ENCODE results near the gene UACA.
A peak's percentile ranks its signal among the peaks of the same experiment; 100 is the strongest.
"Not testable (repeated sequence)": the region's sequence is repeated elsewhere in the genome, so short reads cannot be mapped to it uniquely, and the experiment has no call there.

The UACA gene, protein sequence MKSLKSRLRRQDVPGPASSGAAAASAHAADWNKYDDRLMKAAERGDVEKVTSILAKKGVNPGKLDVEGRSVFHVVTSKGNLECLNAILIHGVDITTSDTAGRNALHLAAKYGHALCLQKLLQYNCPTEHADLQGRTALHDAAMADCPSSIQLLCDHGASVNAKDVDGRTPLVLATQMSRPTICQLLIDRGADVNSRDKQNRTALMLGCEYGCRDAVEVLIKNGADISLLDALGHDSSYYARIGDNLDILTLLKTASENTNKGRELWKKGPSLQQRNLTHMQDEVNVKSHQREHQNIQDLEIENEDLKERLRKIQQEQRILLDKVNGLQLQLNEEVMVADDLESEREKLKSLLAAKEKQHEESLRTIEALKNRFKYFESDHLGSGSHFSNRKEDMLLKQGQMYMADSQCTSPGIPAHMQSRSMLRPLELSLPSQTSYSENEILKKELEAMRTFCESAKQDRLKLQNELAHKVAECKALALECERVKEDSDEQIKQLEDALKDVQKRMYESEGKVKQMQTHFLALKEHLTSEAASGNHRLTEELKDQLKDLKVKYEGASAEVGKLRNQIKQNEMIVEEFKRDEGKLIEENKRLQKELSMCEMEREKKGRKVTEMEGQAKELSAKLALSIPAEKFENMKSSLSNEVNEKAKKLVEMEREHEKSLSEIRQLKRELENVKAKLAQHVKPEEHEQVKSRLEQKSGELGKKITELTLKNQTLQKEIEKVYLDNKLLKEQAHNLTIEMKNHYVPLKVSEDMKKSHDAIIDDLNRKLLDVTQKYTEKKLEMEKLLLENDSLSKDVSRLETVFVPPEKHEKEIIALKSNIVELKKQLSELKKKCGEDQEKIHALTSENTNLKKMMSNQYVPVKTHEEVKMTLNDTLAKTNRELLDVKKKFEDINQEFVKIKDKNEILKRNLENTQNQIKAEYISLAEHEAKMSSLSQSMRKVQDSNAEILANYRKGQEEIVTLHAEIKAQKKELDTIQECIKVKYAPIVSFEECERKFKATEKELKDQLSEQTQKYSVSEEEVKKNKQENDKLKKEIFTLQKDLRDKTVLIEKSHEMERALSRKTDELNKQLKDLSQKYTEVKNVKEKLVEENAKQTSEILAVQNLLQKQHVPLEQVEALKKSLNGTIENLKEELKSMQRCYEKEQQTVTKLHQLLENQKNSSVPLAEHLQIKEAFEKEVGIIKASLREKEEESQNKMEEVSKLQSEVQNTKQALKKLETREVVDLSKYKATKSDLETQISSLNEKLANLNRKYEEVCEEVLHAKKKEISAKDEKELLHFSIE (N-terminal part only)

DNA sequence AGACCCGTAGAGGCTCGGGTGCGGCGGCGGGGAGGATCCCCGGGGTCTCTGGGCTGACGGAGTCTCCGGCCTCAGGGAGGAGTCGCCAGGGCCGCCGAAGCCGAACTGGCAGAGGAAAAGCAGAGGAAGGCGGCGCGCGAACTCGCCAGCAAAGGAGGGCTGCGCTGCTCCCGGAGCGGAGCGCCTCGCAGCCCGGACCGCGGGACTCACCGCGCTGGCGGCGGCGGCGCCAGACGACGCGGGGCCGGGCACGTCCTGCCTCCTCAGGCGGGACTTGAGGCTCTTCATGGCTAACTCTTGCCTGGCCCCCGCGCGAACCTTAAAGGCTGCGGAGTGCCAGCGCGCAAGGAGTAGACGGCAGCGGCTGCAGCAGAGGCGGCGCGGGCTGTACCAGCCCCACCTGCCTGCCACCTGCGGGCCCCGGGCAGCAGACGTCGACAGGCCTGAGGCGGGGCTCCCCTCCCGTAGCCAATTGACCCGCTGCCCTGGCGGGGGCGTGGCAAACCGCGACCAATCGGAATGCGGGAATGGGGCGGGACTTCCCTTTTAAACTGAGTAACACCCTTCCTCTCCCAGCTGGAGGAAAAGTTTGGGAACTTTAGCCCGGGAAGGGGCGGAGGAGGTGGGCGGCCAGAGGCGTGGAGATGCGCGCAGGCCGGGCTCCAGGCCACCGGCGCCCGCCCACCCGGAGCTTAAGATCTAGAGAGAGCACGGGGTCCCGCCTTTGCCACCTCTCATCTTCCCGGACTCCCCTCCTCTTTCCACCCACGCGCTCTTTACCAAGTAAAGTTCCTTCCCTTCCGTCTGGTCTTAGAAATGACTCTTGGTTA is at the start of gene UACA:
Gene UACA (minus strand): TSS at position 439 of the 830 bp plus-strand sequence. CDS start 151 bp downstream, at position 288.
- DNase-seq, result peak; percentile 77

DNA sequence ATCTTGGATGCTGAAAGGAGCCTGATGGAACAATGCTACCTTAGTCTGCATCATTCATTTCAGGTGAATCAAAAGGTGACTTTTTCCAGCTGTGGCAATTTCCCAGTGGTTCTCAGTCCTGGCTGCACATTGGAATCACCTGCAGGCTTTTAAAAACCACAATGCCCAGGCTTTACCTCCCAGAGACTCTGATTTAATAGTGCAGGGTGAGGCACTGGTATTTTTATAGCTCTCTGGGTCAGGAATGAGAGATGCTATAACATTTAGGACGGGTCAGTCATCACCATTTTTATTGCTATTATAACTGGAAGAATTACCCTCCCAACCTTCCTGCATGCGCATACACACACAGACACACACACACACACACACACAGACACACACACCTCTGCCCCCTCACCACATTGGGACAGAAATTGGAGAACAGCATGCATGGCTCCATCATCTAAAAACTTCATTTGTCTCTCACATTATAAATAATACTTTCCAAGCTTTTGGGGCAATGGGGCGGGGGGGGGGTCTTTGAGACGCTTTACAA is 49.5 kb upstream of the UACA start:
- DNase-seq, result no peak

DNA sequence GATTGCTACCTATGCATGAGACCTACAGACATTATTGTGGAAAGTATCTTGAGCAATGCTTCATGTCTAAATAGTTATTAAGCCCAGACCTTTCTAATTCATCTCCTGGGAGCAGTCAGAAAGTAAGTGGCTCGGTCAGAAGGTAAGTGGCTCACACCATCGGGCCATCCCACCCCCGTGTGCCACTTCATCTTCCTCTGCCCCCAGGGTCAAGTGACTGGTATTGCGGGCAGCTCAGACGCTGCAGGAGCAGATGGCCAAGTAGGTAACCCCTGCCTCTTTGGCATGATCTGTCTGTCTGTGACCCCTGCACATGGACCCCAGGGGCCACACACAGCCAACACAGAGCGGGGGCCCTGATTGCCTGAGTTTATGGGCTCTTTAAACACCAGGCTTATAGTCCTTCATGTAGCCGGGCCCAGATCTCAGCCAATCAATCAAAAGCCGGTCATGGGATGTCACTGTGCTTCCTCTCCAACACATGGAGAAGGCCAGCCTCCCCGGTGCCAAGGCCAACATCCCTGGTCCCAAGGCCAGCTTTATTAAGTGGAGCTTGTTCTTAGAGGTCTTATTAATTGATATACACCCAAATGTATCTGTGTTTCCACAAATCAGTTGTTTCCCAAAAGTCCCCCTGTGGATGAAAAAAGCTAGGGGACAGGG is 47.7 kb upstream of the UACA start:
- DNase-seq, result no peak

DNA sequence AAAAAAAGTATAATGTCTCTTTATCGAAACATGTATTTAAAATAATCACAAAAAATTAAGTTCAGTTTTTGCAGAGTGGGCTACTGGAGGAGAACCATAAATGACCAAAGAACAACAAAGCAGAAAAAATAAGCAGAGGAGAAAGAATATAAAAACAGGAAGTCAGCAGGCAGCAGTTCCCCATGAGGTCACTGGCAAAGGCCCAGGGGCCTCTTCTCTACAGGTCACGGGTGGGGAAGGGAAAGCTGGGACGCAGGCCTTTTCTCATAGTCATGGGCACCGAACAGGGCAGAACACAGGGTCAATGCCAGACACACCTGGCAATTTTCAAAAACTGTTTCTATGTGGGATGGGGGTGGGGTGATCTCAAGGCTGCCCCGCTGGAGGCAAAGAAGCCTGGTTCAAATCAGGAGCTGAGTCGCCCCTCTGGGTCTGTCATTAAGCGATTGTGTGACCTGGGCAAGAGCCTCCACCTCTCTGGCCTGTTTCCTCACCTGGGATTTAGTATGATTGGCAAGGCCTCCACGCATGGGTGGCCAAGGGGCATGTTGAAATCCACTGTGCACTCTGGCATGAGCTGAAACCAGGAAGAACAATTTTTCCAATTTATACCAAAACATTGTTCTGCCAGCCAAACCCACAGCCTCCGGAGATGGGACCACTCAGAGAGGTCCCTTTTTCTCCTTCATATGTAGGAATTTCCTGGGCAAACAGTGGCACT is 43.8 kb upstream of the UACA start:
- no peak for DNase-seq

DNA sequence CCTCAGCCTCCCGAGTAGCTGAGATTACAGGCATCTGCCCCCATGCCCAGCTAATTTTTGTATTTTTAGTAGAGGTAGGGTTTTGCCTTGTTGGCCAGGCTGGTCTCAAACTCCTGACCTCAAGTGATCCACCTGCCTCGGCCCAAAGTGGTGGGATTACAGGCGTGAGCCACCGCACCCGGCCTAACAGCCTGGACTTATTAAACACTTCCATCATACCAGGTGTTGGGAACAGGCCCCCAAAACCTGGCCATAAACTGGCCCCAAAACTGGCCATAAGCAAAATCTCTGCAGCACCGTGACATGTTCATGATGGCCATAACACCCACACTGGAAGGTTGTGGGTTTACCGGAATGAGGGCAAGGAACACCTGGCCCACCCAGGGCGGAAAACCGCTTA is 41.0 kb upstream of the UACA start:
- not testable (repeated sequence) for DNase-seq

DNA sequence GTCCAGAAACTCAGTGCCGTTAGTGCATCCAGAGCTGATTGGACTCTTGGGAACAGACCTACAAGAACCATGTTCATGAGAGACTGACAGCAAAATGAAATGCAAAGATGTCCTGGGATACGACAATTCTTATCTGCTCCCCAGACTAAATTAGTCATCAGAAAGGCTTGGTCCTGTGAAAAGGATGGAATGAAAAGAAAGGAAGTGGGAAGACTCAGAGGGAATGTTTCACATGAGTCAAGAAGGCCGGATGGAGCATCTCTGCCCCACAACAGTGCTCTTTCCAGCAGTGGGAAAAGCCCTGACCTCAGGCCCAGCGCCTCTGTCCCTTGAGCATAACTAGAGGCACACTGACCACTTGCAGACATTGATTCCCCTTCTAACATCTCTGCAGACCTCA is 39.3 kb upstream of the UACA start:
- DNase-seq, result no peak

DNA sequence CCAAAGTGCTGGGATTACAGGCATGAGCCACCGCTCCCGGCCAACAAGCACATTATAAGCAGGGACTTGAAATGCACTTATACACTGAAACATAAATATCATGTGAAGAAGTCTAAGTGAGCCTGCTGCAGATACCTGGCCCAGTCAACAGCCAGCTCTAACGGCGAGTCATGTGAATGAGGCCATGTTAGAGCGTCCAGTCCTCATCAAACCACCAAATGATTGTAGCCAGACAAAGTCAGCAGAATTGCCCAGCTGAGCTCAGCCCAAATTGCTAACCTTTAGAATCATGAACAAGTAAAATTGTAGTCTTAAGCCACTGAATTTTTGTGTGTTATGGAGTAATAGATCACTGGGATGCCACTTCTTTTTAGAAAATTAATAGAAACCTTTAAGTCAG is 37.8 kb upstream of the UACA start:
- DNase-seq, result no peak

DNA sequence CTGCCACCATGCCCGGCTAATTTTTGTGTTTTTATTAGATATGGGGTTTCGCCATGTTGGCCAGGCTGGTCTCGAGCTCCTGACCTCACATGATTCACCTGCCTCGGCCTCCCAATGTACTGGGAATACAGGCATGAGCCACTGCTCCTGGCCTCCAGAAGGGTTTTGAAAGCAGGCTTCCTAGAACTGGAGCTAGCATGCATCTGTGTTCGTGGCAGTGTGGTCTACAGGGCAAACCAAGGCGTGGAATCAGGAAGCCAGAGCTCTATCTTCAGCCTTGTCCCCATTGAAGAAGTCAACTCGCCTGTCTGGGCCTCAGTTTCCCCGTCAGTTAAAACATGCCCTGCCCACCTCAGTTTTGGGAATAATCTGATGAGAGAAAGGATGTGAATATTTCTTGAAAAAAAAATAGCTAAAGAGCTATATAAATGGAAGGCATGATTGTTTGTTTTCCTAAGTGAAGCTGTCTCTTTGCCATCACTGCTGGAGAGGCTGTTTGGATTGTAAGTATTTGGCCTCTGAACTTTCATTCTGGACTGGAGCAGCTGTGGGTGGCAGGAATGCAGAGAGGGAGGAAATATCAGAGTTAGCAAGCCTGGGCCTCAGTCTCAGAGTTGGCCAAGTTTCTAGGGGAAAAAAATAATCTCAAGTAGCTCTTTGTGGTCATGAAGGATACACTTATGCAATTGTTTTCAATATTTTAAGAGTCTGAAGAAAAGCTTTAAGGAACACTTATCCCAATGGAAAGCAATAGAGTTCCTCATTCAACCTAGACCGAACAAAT is 36.5 kb upstream of the UACA start:
- DNase-seq, result no peak

DNA sequence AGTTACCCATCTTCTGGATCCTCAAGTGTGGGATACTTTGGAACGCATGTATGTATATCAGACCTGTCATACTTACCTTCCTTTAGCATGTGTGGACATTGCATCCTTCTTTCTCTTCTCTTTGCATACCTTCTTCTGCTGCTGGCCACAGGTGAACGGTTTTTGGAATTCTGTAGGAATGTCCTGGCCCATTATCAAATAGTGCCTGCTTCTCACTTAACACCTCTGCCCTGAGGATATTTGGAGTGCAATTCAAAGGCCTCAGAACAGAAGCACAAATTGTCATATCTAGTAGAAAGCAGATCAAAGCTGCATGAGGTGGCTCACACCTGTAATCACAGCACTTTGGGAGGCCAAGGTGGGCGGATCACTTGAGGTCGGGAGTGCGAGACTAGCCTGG is 34.1 kb upstream of the UACA start:
- no peak for DNase-seq

DNA sequence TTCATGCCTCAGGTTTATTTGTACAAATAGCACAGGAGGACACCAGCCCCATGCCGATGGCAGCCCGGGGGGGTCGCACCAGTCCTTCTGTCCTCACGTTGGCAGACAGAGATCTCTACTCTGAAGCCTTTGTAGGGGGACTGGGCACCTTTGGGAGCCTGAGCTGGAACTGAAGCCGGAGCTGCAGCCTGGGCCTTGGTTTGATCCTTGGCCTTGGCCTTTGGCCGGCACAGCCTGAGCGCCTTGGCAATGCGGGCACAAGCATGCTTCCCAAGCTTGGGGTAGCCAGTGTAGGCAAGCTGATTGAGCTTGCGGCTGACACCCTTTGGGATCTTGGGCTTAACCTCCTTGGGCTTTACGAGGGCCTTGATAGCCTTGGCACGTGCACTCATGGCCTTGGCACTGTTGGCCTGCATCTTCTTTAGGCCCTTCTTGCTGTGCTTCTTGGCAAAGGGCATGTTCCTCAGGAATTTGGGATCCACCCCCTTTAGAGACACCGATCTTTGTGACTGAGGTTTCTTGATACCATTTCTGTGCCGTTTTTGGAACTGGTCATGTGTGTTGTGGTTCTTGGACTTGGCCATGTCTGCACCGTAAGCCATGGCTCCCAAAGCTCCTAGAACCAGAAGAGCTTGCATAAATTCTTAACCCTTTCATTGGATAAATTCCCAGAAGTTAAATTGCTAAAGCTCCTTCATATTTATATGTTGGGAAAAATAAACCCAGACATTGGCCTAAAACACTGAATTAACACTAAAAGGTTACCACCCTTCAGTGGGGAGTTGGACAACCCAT is 33.4 kb upstream of the UACA start:
- no peak for DNase-seq

DNA sequence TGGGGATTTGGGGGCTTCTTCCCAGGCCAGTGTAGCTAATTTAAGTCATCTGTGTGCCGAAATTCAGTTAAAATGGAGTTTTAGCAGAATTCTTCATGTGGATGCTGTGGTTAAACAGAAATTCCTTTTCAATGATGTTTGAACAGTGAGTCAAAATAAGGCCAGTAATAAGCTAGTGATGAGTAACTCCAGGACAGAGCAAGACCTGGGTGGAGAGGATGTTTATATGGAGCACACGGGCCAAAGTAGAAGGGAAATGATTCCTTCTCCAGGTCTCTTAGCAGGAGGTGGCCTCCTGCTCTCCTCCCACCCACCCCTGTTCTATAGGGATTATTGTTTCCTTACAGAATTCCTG is 31.9 kb upstream of the UACA start:
- DNase-seq, result no peak

DNA sequence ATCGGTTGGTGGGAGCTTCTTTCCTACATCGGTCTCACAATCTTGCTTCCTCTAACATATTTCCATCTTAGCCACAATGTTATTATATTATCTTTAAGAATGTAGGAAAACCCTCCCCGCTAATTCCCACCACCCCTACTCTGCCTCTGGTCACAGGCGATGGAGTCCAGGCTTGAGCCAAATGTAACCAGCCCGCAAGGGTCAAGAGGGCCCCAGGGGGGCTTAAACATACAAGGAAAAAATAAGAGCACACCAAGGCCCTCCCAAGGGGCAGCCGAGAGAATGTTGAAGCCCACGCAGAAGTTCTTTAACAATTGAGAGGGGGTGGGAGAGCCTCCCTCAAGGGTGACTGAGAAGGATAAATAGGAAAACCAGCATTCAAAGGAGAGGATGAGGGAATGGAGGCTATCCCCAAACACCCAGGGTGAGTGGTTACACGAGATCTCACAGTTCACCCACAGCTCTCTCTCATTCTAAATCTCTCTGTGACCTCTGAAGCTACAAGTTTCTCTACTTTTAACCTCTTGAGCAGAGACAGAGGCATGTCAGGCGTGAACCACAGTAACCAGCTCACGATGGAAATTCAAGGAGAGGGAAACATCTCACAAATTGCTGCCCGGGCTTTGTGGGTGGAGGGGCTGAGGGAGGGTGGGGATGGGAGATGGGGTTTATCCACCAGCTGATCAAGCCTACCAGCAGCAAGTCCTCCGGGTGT is 31.4 kb upstream of the UACA start:
- no peak for DNase-seq

DNA sequence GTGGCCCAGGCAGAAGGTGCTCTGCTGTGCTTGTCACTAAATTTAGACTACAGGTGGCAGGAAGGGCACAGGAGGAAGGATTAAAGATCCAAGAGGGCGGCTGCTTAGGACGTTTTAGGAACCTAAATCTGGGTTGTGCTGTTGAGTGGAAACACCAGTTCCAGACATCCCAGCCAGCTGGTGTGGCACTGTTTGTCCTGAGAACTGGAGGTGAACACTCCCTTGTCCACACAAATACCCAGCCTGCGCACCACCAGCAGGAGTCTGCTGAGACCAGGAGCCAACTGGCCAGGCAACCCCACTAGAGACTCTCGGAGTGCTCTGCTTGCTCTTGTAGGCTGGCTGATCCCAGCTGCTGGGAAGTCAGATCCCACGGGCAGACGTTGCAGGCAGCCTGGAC is 30.3 kb upstream of the UACA start:
- DNase-seq, result no peak

DNA sequence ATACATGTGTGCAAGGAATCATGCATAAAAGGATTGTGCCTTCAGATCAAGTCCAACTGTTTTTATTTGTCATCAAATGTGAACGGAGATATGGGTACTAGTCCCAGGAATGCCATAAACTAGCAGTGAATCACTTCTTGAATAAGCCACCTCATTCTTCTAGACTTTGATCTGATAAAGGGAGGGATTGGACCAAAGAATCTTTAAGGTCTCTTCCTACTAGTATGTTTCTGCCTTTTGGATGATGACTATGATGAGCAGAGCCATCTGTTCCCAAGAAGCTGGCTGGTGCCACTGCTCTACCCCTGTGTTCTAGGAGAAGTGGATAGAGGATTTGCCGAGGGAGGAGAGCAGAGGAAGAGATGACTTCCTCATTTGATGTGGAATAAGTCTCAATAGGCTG is 28.8 kb upstream of the UACA start:
- no peak for DNase-seq

DNA sequence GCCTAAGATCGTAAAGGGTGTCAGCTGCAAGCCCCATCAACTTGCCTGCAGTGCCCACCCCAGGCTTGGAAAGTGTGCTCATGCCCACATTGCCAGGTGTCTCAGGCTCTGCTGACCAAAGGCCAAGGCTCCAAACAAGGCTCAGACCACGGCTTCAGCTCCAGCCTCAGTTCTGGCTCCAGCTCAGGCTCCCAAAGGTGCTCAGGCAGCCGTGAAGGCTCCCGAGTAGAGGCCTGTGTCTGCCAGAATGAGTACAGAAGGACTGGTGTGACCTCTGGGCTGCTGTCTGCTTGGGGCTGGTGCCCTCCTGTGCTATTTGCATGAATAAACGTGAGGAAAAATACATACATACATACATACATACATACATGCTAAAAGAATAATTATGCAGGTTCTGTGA is 27.9 kb upstream of the UACA start:
- DNase-seq, result no peak

DNA sequence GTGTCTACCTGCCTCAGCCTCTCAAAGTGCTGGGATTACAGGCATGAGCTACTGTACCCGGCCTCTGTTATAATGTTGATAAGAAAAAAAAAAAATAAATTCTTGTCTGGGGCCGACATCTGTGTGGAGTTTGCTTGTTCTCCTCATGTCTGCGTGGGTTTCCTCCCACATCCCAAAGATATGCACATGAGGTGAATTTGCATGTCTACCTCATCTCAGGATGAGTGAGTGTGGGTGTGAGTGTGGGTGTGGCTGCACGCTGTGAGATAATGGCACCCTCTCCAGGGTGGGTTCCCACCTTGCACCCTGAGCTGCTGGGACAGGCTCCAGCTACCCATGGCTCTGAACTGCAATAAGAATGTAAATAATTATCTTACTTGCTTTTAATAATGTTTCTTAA is 25.9 kb upstream of the UACA start:
- DNase-seq, result no peak

DNA sequence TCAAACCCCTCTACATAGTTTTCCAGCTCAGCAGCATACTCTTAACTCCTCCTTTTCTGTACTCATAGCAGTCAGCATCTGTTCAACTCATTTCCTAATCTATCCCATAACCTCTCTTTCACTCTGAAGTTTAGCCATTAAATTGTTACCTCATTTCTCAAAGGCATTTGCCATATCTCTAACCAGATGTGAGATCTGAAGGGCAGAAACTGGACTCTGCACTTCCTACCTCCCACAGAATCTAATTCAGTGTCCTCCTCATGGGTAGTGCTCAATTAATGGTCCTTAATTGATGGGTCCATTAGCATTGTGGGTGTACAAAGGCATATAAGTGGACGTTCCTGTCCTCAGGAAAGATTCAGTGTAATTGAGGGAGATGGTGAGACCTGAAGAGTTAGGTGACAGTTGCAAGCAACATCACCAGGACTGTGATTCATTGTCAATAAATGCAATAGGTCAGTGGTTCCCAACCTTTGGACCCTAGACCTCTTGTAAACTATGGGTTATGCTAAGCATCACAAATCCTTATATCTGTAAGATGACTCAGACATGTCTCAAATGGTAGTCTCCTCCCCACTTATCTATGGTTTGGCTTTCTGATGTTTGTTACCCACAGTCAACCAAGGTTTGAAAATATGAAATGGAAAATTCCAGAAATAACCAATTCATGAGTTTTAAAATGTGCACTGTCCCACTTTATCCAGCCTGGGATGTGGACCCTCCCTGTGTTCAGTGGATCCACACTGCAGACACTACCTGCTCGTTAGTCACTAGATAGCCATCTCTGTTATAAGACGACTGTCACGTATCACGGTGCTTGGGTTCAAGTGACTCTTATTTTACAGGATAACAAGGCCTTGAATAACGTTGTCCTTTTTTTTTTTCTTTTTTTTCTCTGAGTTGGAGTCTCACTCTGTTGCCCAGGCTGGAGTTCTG is 25.0 kb upstream of the UACA start:
- DNase-seq, result no peak
